ENCODE results near the gene VPS18.
A peak's percentile ranks its signal among the peaks of the same experiment; 100 is the strongest.

The VPS18 gene

GRCh38 chr15:40926659-40927494 is 32.6 kb downstream of the VPS18 start:
- TF ChIP-seq CTCF (IDR thresholded peaks at IDR 0.05; ENCODE audit: low read length, missing control alignments) = no peak
- no peak for DNase-seq (ENCODE audit: low read depth)
- no peak overlapping the region for H3K4me3 ChIP-seq (replicated peaks; ENCODE audit: low read depth, low read length)

GRCh38 chr15:40927495-40927872 is 33.2 kb downstream of the VPS18 start:
- H3K4me3 ChIP-seq (replicated peaks; ENCODE audit: low read depth, low read length) = no peak overlapping the region
- no peak for DNase-seq (ENCODE audit: low read depth)
- no peak for TF ChIP-seq CTCF (IDR thresholded peaks at IDR 0.05; ENCODE audit: low read length, missing control alignments)

GRCh38 chr15:40927873-40928806 is 33.9 kb downstream of the VPS18 start:
- DNase-seq (ENCODE audit: low read depth) = no peak
- H3K4me3 ChIP-seq (replicated peaks; ENCODE audit: low read depth, low read length) = peak overlapping the region; percentile 12
- no peak for TF ChIP-seq CTCF (IDR thresholded peaks at IDR 0.05; ENCODE audit: low read length, missing control alignments)

- H3K4me3 ChIP-seq (replicated peaks; ENCODE audit: low read depth, low read length) = peak within 1 kb of the TSS; percentile 38
- DNase-seq (ENCODE audit: low read depth) = no peak
- TF ChIP-seq CTCF (IDR thresholded peaks at IDR 0.05; ENCODE audit: low read length, missing control alignments) = no peak
These were observed 34.8 kb downstream of the VPS18 start, which contains the start of gene DLL4 for GRCh38 chr15:40928821-40929659. Gene DLL4, plus strand, starts transcription at chr15:40929340. Its CDS starts 329 bp downstream, at chr15:40929669.

GRCh38 chr15:40929660-40930429 is 35.6 kb downstream of the VPS18 start:
- DNase-seq (ENCODE audit: low read depth) = peak; percentile 61
- no peak for TF ChIP-seq CTCF (IDR thresholded peaks at IDR 0.05; ENCODE audit: low read length, missing control alignments)
- H3K4me3 ChIP-seq (replicated peaks; ENCODE audit: low read depth, low read length) = peak overlapping the region; percentile 38
